Right lobe of liver (tissue), 4 donors: ENCODE measurements around the gene DSCAM.

Experiments used
- CTCF ChIP-seq, 4 donors: fragments of 200-600 bp in 3 of 4; fragments of 450-650 bp in 1 of 4; IDR thresholded peaks; one replicate each; pipeline versions ENCODE4 v1.5.1 to v1.8.0; 2016 to 2022; ENCODE audit warnings: antibody characterized with exemption in 4 of 4, mild to moderate bottlenecking in 2 of 4
- POLR2A ChIP-seq: fragments of 450-650 bp; IDR thresholded peaks from one replicate; pipeline ENCODE4 v1.6.1; 2017; ENCODE audit warnings: antibody characterized with exemption, mild to moderate bottlenecking
- donor health status: DM: no; HTN: no; CAD: no.
- donor health status: DM: no; HTN: no; CAD: no.
- donor health status: DM: no; HTN: yes; CAD: no.

- TF ChIP-seq CTCF (IDR thresholded peaks at IDR 0.05) (no peak), POLR2A (no peak)
Observed at GRCh38 chr21:40795313-40795712, 51.6 kb downstream of the DSCAM start.
